Measurements from ENCODE around the gene NDST1. TPM values are rescaled to one million over a fixed set of nuclear protein-coding genes. Genes with fewer than 3 reads are reported as not detected.
"Not testable (repeated sequence)": the region's sequence is repeated elsewhere in the genome, so short reads cannot be mapped to it uniquely, and the experiment has no call there.

Gene NDST1
- total and polyA plus RNA-seq, 7 experiments from 2014 or later = 0.69 to 17.5 (median 1.2) TPM

DNA sequence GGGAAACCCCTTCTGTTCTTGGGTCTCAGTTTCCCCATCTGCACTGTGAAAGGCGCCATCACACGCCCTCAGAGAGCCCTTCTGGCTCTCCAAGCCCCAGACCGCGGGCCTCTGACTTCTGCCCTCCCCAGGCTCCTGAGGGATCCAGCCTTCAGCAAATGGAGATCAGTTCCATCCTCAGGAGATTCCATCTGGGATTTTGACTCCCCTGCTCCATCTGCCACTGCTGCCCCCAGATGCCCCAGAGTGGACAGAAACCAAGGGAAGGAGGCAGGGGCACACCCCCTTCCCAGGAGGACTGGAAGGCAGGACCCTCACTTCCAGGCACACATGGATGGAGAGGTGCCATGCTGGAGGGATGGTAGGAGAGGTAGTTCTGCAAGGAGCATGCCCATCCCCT, 39.7 kb upstream of the NDST1 start:
- H3K4me3 ChIP-seq (ENCODE audit: low read length) = no peak overlapping the region
- no peaks in the 10 kb centered on the region for H3K36me3 ChIP-seq (ENCODE audit: control insufficient read depth in 2 of 3, insufficient read depth in 3 of 3, low read length in 3 of 3)
- intact Hi-C loops (cut with micrococcal nuclease) = no loop called here
- no peaks in the 10 kb centered on the region for H3K9me3 Mint-ChIP-seq
- no peak overlapping the region for H3K27ac ChIP-seq (ENCODE audit: low read depth, low read length)
- H3K27me3 ChIP-seq (ENCODE audit: control insufficient read depth in 2 of 2, insufficient read depth in 2 of 2, low read length in 2 of 2) = no peaks in the 10 kb centered on the region
- ChIA-PET POLR2A (no interaction called here), CTCF (no interaction called here)
- H3K4me3 Mint-ChIP-seq = no peak overlapping the region
- no peaks in the 10 kb centered on the region for H3K27me3 Mint-ChIP-seq
- H3K36me3 Mint-ChIP-seq = no peaks in the 10 kb centered on the region
- no peak overlapping the region for H3K27ac Mint-ChIP-seq
- ATAC-seq (no peak), DNase-seq (no peak)
- H3K9me3 ChIP-seq (ENCODE audit: control insufficient read depth in 2 of 3, low read length in 3 of 3) = no peaks in the 10 kb centered on the region
- no peaks in the 10 kb centered on the region for H3K4me1 ChIP-seq (ENCODE audit: control insufficient read depth in 2 of 2, insufficient read depth in 2 of 2, low read length in 2 of 2)
- no peaks in the 10 kb centered on the region for H3K4me1 Mint-ChIP-seq

DNA sequence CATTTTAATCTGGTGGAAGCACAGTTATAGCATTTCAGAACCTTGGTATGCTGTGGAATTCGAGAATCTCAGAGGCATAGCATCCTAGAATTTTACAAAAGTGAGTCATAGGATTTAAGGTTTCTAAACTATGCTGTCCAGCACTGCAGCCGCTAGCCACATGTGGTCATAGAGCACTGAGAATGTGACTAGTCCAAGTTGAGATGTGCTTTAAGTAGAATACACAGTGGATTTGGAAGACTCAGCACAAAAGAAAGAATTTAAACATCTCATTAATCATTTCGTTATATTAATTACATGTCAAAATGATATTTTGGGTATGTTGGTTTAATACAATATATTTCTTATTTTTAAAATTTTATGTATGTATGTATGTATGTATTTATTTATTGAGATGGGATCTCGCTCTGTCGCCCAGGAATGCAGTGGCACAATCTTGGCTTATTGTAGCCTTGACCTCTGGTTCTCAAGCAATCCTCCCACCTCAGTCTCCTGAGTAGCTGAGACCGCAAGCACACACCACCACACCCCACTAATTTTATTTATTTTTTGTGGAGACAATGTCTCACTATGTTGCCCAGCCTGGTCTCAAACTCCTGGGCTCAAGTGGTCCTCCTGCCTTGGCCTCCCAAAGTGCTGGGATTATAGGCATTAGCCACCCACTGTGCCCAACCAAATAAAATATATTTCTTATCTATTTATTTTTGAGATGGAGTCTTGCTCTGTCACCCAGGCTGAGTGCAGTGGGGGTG, 38.0 kb upstream of the NDST1 start:
- ATAC-seq (no peak), DNase-seq (no peak)
- H3K27me3 Mint-ChIP-seq = no peaks in the 10 kb centered on the region
- H3K27ac Mint-ChIP-seq = peak overlapping the region in 1 of 9 donors; percentile 2
- ChIA-PET POLR2A (no interaction called here), CTCF (no interaction called here)
- H3K36me3 ChIP-seq (ENCODE audit: control insufficient read depth in 2 of 3, insufficient read depth in 3 of 3, low read length in 3 of 3) = no peaks in the 10 kb centered on the region
- H3K4me1 ChIP-seq (ENCODE audit: control insufficient read depth in 2 of 2, insufficient read depth in 2 of 2, low read length in 2 of 2) = no peaks in the 10 kb centered on the region
- no peak overlapping the region for H3K27ac ChIP-seq (ENCODE audit: low read depth, low read length)
- H3K9me3 ChIP-seq (ENCODE audit: control insufficient read depth in 2 of 3, low read length in 3 of 3) = no peaks in the 10 kb centered on the region
- no peaks in the 10 kb centered on the region for H3K36me3 Mint-ChIP-seq
- intact Hi-C loops (cut with micrococcal nuclease) = no loop called here
- no peak overlapping the region for H3K4me3 ChIP-seq (ENCODE audit: low read length)
- no peaks in the 10 kb centered on the region for H3K27me3 ChIP-seq (ENCODE audit: control insufficient read depth in 2 of 2, insufficient read depth in 2 of 2, low read length in 2 of 2)
- H3K4me3 Mint-ChIP-seq = no peak overlapping the region
- peaks cover 0 to 1% (median 0%) of the 10 kb centered on the region in 7 donors for H3K4me1 Mint-ChIP-seq
- H3K9me3 Mint-ChIP-seq = no peaks in the 10 kb centered on the region

DNA sequence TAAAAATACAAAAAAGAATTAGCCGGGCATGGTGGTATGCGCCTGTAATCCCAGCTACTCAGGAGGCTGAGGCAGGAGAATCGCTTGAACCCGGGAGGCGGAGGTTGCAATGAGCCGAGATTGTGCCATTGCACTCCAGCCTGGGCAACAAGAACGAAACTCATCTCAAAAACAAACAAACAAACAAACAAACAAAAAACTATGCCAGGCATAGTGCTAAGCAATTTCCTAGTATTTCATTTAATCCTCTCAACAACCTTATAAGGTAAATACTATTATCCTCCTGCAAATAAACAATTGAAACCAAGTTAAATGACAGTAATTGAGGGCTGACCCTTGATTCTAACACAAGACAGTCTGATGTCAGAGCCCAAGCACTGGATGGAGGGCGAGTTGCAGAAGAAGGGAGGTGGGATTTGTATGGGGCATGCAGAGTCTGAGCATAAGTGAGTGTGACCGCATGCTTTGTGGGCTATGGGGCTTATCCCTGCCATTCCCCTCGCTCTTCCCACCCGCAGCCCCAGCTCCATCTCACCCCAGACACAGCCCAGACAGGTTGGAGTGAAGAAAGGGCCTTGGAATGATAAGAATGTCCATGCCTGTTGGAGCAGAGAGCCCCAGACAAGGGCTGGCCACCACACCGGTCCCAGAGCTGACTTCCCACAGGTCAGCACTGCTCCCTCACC, 34.1 kb upstream of the NDST1 start:
- CTCF ChIA-PET = interaction anchor here (0.7 kb wide), 1 partner anchor 87 kb away, joined by 7 read pairs; no protein-coding TSS in a partner anchor
- intact Hi-C loops (cut with micrococcal nuclease) = no loop called here

DNA sequence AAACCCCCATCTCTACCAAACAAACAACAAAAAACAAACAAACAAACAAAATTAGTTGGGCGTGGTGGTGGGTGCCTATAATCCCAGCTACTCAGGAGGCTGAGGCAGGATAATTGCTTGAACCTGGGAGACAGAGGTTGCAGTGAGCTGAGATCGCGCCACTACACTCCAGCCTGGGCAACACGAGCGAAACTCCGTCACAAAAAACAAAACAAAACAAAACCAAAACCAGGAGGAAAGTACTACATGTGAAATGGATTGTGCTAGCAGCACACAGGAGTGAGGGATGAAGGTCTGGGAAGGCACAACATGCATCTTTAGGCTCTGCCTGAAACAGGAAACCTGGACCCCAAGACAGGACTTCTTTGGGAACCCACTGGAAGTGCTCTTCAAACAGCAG, 31.4 kb upstream of the NDST1 start:
- CTCF ChIA-PET, H3K36me3 Mint-ChIP-seq: not testable (repeated sequence)

More for the DNA sequence above, 34.1 kb upstream of the NDST1 start:
- Histone ChIP-seq H3K4me1 (ENCODE audit: control insufficient read depth in 2 of 2, insufficient read depth in 2 of 2, low read length in 2 of 2) (no peaks in the 10 kb centered on the region), H3K27me3 (ENCODE audit: control insufficient read depth in 2 of 2, insufficient read depth in 2 of 2, low read length in 2 of 2) (no peaks in the 10 kb centered on the region), H3K27ac (ENCODE audit: low read depth, low read length) (no peak overlapping the region), H3K9me3 (ENCODE audit: control insufficient read depth in 2 of 3, low read length in 3 of 3) (no peaks in the 10 kb centered on the region), H3K36me3 (ENCODE audit: control insufficient read depth in 2 of 3, insufficient read depth in 3 of 3, low read length in 3 of 3) (no peaks in the 10 kb centered on the region), H3K4me3 (ENCODE audit: low read length) (no peak overlapping the region)
- Mint-ChIP-seq H3K9me3 (no peaks in the 10 kb centered on the region), H3K4me1 (peaks cover 0 to 5% (median 0%) of the 10 kb centered on the region in 7 donors), H3K27ac (no peak overlapping the region), H3K27me3 (peaks cover 0 to 6% (median 0%) of the 10 kb centered on the region in 5 donors), H3K36me3 (no peaks in the 10 kb centered on the region), H3K4me3 (no peak overlapping the region)
- ATAC-seq = no peak
- DNase-seq = no peak
- POLR2A ChIA-PET = no interaction called here

DNA sequence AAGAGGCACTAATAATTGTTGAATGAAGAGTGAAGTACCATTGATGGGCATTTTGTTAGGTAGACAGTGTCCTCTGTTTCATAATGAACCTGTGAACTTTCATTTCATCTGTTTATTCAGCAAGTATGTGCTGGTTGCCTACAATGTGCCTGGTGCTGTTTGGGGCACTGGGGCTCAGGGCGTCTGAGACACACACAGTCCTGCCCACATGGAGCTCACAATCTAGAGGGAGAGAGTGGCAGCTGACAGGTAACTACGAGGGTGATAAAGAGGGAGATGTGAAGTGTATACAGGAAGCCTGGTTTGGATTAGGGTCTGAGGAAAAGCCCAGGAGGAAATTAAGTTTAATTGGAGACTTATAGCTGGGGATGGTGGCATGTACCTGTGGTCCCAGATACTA, 28.5 kb upstream of the NDST1 start:
- H3K9me3 ChIP-seq (ENCODE audit: control insufficient read depth in 2 of 3, low read length in 3 of 3) = no peaks in the 10 kb centered on the region
- CTCF ChIA-PET = no interaction called here
- H3K4me1 ChIP-seq (ENCODE audit: control insufficient read depth in 2 of 2, insufficient read depth in 2 of 2, low read length in 2 of 2) = no peaks in the 10 kb centered on the region
- Mint-ChIP-seq H3K36me3 (no peaks in the 10 kb centered on the region), H3K4me3 (no peak overlapping the region), H3K9me3 (no peaks in the 10 kb centered on the region), H3K4me1 (peaks cover 0 to 5% (median 0%) of the 10 kb centered on the region in 7 donors), H3K27ac (no peak overlapping the region), H3K27me3 (peaks cover 0 to 23% (median 0%) of the 10 kb centered on the region in 5 donors)
- ATAC-seq (no peak), DNase-seq (no peak)
- no peaks in the 10 kb centered on the region for H3K36me3 ChIP-seq (ENCODE audit: control insufficient read depth in 2 of 3, insufficient read depth in 3 of 3, low read length in 3 of 3)
- H3K27ac ChIP-seq (ENCODE audit: low read depth, low read length) = no peak overlapping the region
- no peak overlapping the region for H3K4me3 ChIP-seq (ENCODE audit: low read length)
- POLR2A ChIA-PET = no interaction called here
- no peaks in the 10 kb centered on the region for H3K27me3 ChIP-seq (ENCODE audit: control insufficient read depth in 2 of 2, insufficient read depth in 2 of 2, low read length in 2 of 2)
- intact Hi-C loops (cut with micrococcal nuclease) = no loop called here

More for the DNA sequence above, 31.4 kb upstream of the NDST1 start:
- H3K36me3 ChIP-seq (ENCODE audit: control insufficient read depth in 2 of 3, insufficient read depth in 3 of 3, low read length in 3 of 3); POLR2A ChIA-PET; intact Hi-C loops (cut with micrococcal nuclease); H3K4me3 ChIP-seq (ENCODE audit: low read length); H3K9me3 ChIP-seq (ENCODE audit: control insufficient read depth in 2 of 3, low read length in 3 of 3); H3K9me3 Mint-ChIP-seq; H3K4me1 ChIP-seq (ENCODE audit: control insufficient read depth in 2 of 2, insufficient read depth in 2 of 2, low read length in 2 of 2); H3K27ac Mint-ChIP-seq; DNase-seq; H3K27me3 Mint-ChIP-seq; H3K4me1 Mint-ChIP-seq; ATAC-seq; H3K27ac ChIP-seq (ENCODE audit: low read depth, low read length); H3K4me3 Mint-ChIP-seq; H3K27me3 ChIP-seq (ENCODE audit: control insufficient read depth in 2 of 2, insufficient read depth in 2 of 2, low read length in 2 of 2): not testable (repeated sequence)

DNA sequence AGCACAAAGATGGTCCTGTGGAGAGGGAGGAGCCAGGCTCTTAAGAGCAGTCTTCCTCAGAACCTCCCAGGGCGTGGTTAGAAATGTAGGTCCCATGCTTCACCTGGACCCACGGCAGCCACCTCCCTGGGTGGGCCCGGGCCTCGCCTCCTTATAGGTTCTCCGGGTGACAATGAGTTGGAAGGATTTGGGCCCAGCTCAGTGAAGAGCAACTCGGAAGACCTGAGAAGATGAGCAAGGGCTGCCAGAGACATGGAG, 26.3 kb upstream of the NDST1 start:
- no peaks in the 10 kb centered on the region for H3K36me3 Mint-ChIP-seq
- Histone ChIP-seq H3K4me3 (ENCODE audit: low read length) (no peak overlapping the region), H3K9me3 (ENCODE audit: control insufficient read depth in 2 of 3, low read length in 3 of 3) (no peaks in the 10 kb centered on the region), H3K27ac (ENCODE audit: low read depth, low read length) (no peak overlapping the region), H3K4me1 (ENCODE audit: control insufficient read depth in 2 of 2, insufficient read depth in 2 of 2, low read length in 2 of 2) (peaks cover 0 to under 1% of the 10 kb centered on the region in 2 donors), H3K27me3 (ENCODE audit: control insufficient read depth in 2 of 2, insufficient read depth in 2 of 2, low read length in 2 of 2) (no peaks in the 10 kb centered on the region), H3K36me3 (ENCODE audit: control insufficient read depth in 2 of 3, insufficient read depth in 3 of 3, low read length in 3 of 3) (no peaks in the 10 kb centered on the region)
- H3K4me1 Mint-ChIP-seq = peaks cover 0 to 9% (median 4%) of the 10 kb centered on the region in 7 donors
- H3K27me3 Mint-ChIP-seq = peaks cover 0 to 28% (median 3%) of the 10 kb centered on the region in 5 donors
- DNase-seq = no peak
- no peak overlapping the region for H3K4me3 Mint-ChIP-seq
- ATAC-seq = no peak
- CTCF ChIA-PET = no interaction called here
- no peak overlapping the region for H3K27ac Mint-ChIP-seq
- POLR2A ChIA-PET = no interaction called here
- no peaks in the 10 kb centered on the region for H3K9me3 Mint-ChIP-seq
- intact Hi-C loops (cut with micrococcal nuclease) = no loop called here

DNA sequence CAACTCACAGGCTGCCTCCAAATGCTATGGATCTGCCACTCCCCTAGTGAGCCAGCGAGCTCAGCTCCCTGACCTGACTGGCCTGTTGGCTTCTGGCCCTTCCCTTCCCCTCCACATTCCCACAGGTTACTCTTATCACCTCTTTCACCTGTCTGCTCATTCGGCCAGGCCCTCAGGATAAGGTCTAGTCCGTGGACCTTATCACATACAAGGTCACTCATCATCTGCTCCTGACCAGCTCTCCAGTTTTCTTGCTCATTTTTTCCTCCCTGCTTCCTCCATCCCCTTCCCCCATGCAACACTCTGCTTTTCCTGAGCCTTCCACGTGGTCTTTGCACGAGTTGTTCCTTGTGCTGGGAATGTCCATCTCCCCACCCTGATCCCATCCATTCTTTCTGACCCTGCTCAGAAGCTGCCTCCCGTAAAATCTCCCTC, 25.9 kb upstream of the NDST1 start:
- DNase-seq (no peak), ATAC-seq (no peak)
- no peak overlapping the region for H3K4me3 ChIP-seq (ENCODE audit: low read length)
- ChIA-PET CTCF (no interaction called here), POLR2A (no interaction called here)
- no peak overlapping the region for H3K27ac ChIP-seq (ENCODE audit: low read depth, low read length)
- no peaks in the 10 kb centered on the region for H3K27me3 ChIP-seq (ENCODE audit: control insufficient read depth in 2 of 2, insufficient read depth in 2 of 2, low read length in 2 of 2)
- intact Hi-C loops (cut with micrococcal nuclease) = no loop called here
- H3K4me1 Mint-ChIP-seq = peaks cover 0 to 7% (median 4%) of the 10 kb centered on the region in 7 donors
- H3K9me3 Mint-ChIP-seq = no peaks in the 10 kb centered on the region
- H3K27me3 Mint-ChIP-seq = peaks cover 0 to 26% (median 3%) of the 10 kb centered on the region in 5 donors
- H3K36me3 Mint-ChIP-seq = no peaks in the 10 kb centered on the region
- H3K27ac Mint-ChIP-seq = peak overlapping the region in 1 of 9 donors; percentile 20
- H3K9me3 ChIP-seq (ENCODE audit: control insufficient read depth in 2 of 3, low read length in 3 of 3) = no peaks in the 10 kb centered on the region
- H3K36me3 ChIP-seq (ENCODE audit: control insufficient read depth in 2 of 3, insufficient read depth in 3 of 3, low read length in 3 of 3) = no peaks in the 10 kb centered on the region
- H3K4me3 Mint-ChIP-seq = peak overlapping the region in 1 of 10 donors; percentile 17
- peaks cover 3 to 4% of the 10 kb centered on the region in 2 donors for H3K4me1 ChIP-seq (ENCODE audit: control insufficient read depth in 2 of 2, insufficient read depth in 2 of 2, low read length in 2 of 2)
